ENCODE measurements around the gene RBM34.

- TF ChIP-seq CTCF (IDR thresholded peaks at IDR 0.05; ENCODE audit: extremely low read depth in 1 of 2, insufficient read depth in 1 of 2, low read depth in 1 of 2, low read length in 2 of 2), result no peak
- TF ChIP-seq MAX (IDR thresholded peaks at IDR 0.05; ENCODE audit: insufficient read depth, insufficient read length), result no peak
- no peak for TF ChIP-seq POLR2A (IDR thresholded peaks at IDR 0.05; ENCODE audit: low read depth, low read length)
- no peak for TF ChIP-seq POLR2AphosphoS5 (IDR thresholded peaks at IDR 0.05; ENCODE audit: insufficient read depth, low read depth, low read length)
- TF ChIP-seq EZH2 (IDR thresholded peaks at IDR 0.05; ENCODE audit: borderline replicate concordance, low read depth, low read length, severe bottlenecking), result no peak
- no peak for TF ChIP-seq MYC (IDR thresholded peaks at IDR 0.05; ENCODE audit: low read depth, low read length)
Measured at GRCh38 chr1:235122348-235122747, 38.7 kb downstream of the RBM34 start.
